ENCODE data around the gene AFAP1L1.
A peak's percentile ranks its signal among the peaks of the same experiment; 100 is the strongest.

The AFAP1L1 gene

DNA sequence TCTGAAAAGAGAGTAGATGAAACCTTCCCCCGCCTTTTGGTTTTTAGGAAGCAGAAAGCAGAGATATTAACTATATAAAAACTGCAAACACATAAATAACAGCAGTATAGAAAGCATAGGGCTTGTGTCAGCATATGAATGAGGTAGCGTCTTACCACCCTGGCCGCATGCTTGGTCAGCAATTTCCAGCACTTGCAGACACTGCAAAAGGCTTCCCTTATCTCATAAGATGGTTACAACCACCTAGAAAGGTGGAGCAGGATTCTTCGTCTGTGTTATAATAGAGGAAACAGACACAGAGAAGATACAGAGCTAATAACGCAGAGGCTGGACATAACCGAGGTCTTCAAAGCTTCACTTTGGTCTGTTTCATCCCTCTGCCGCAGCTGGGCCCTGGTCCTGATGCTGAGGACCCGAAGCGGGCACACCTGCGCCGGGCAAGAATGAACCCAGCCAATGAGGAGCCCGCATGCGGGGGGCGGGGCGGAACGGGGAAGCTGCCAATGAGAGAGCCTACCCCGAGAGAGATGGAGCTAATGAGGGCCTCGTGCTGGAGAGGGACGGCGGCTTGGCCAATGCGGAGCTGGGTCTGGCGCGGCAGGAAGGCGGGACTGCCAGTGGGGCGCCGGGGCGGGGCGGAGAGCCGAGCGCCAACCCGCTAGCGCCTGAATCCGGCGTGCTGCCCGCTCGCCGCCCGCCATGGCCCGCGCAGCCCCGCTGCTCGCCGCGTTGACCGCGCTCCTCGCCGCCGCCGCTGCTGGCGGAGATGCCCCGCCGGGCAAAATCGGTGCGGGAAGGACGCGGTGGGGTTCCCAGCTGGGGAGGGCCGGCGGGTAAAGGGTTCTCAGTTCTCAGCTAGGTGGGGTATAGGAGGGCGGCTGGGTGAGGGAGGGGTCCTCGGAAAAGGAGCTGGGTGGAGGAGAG, 86.0 kb downstream of the AFAP1L1 start, which contains the start of gene PCYOX1L:
PCYOX1L (plus strand) TSS at position 677 of the 924 bp plus-strand sequence; CDS start at position 700, 23 bp downstream.
- H3K36me3 Mint-ChIP-seq: peaks cover 5% of the 10 kb centered on the region
- no peaks in the 10 kb centered on the region for H3K27me3 Mint-ChIP-seq
- peaks cover 60% of the 10 kb centered on the region for H3K4me1 Mint-ChIP-seq (ENCODE audit: low read depth)
- no peaks in the 10 kb centered on the region for H3K9me3 Mint-ChIP-seq (ENCODE audit: low read depth)
- H3K27ac Mint-ChIP-seq: peak within 1 kb of the TSS; percentile 89
- H3K4me3 Mint-ChIP-seq: peak within 1 kb of the TSS; percentile 94

DNA sequence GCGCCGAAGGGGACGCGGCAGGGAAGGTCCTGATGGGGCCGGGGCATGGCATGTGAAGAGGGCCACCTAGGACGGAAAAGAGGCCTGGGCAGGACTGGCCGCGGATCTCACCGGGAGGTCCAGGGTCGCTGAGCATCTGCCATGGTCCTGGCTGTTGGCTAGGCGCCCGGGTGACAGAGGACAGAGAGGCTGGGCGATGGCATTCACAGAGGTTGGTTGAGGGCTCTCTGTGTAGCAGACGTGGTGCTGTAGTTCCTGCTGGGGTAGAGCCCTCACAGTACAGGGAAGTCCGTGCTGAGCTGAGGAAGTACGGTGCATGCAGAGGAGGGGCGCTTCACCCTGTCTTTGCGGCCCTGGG, 86.6 kb downstream of the AFAP1L1 start:
- Mint-ChIP-seq H3K27me3 (no peaks in the 10 kb centered on the region), H3K27ac (peak overlapping the region; percentile 89), H3K36me3 (peaks cover 4% of the 10 kb centered on the region), H3K4me3 (peak overlapping the region; percentile 94), H3K9me3 (ENCODE audit: low read depth) (no peaks in the 10 kb centered on the region), H3K4me1 (ENCODE audit: low read depth) (peaks cover 58% of the 10 kb centered on the region)

DNA sequence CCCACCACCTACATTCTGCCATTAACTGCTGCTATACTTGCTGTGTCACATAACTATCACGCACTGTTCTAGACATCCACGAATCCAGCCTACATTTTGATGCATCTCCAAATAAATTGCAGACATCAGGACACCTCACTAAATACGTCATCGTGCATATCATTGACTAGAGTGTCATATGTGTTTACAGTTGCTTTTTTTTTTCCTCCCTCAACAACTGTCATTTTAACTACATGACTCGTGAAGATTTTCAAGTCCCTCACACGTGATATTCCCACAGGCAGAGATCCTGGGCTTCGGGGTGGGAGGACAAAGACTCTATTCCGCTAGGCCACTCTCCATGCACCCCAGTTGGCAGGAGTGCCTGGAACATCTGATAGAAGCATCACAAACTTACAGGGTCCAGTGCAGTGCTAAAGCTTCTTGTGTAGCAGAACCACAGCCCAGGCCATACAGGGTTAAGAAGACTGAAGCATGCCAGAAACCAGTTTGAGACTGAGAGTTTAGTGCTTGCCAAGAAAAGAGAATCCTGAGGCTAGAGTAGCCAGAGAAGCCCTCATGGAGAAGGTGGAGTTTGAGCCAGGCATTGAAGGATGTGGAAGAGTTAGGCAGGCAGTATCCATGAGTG, 87.3 kb downstream of the AFAP1L1 start:
- H3K27me3 Mint-ChIP-seq: no peaks in the 10 kb centered on the region
- H3K27ac Mint-ChIP-seq: peak overlapping the region; percentile 89
- H3K4me3 Mint-ChIP-seq: peak overlapping the region; percentile 94
- H3K4me1 Mint-ChIP-seq (ENCODE audit: low read depth): peaks cover 53% of the 10 kb centered on the region
- peaks cover 4% of the 10 kb centered on the region for H3K36me3 Mint-ChIP-seq
- H3K9me3 Mint-ChIP-seq (ENCODE audit: low read depth): no peaks in the 10 kb centered on the region

DNA sequence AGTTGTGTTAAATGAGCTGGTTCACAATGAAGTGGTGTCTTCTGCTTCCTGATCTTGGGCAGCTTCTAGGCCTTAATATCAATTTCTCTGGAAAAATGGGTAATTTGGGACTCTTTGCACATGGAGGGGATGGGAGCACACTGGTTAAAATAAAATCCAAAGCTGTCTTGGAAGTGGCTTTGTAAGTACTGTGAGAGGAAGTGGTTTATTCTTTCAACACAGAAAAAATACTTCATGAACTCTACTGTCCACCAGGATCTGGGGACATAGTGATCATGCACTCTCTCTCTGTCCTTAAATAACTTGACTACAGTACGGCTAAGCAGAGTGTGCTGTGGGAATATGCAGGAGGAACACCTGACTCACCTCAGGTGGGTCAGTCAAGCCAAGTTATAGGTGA, 88.6 kb downstream of the AFAP1L1 start:
- H3K4me1 Mint-ChIP-seq (ENCODE audit: low read depth): peaks cover 47% of the 10 kb centered on the region
- H3K27ac Mint-ChIP-seq: peak overlapping the region; percentile 83
- H3K9me3 Mint-ChIP-seq (ENCODE audit: low read depth): no peaks in the 10 kb centered on the region
- peak overlapping the region; percentile 71 for H3K4me3 Mint-ChIP-seq
- H3K36me3 Mint-ChIP-seq: peaks cover 1% of the 10 kb centered on the region
- H3K27me3 Mint-ChIP-seq: no peaks in the 10 kb centered on the region

DNA sequence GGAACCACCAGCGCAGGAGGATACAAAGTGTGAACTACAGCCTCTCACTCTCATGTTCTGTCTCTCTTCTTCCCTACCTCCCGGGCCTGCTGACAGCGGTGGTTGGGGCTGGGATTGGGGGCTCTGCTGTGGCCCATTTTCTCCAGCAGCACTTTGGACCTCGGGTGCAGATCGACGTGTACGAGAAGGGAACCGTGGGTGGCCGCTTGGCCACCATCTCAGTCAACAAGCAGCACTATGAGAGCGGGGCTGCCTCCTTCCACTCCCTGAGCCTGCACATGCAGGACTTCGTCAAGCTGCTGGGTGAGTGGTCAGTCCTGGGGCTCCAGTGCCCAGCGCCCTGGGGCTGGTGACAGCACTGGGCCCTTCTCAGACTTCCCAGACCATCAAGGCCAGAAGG, 90.9 kb downstream of the AFAP1L1 start:
- Mint-ChIP-seq H3K27me3 (no peaks in the 10 kb centered on the region), H3K4me1 (ENCODE audit: low read depth) (peaks cover 37% of the 10 kb centered on the region), H3K4me3 (no peak overlapping the region)

DNA sequence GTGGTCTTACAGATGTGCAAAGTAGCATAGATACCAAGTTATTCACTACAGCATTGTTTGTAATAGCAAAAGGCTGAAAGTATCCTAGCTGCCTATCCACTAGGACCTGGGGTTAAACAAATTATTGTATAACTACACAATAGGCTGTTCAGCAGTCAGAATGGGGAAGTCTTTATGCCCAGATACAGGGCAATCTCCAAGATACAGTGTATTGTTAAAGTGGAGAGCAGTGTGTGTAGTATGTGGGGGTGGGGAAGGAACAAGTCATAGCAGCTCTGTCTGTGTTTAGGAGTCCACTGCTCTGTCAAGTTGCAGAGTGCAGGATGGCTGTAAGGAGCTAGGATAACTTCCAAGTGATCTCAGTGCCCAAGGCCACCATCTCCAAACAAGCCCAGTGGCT, 91.7 kb downstream of the AFAP1L1 start:
- no peak overlapping the region for H3K27ac Mint-ChIP-seq
- no peak overlapping the region for H3K4me3 Mint-ChIP-seq
- H3K9me3 Mint-ChIP-seq (ENCODE audit: low read depth): no peaks in the 10 kb centered on the region
- no peaks in the 10 kb centered on the region for H3K36me3 Mint-ChIP-seq
- H3K27me3 Mint-ChIP-seq: no peaks in the 10 kb centered on the region
- peaks cover 41% of the 10 kb centered on the region for H3K4me1 Mint-ChIP-seq (ENCODE audit: low read depth)

More for the DNA sequence above, 90.9 kb downstream of the AFAP1L1 start:
- no peaks in the 10 kb centered on the region for H3K36me3 Mint-ChIP-seq
- no peak overlapping the region for H3K27ac Mint-ChIP-seq
- H3K9me3 Mint-ChIP-seq (ENCODE audit: low read depth): no peaks in the 10 kb centered on the region

DNA sequence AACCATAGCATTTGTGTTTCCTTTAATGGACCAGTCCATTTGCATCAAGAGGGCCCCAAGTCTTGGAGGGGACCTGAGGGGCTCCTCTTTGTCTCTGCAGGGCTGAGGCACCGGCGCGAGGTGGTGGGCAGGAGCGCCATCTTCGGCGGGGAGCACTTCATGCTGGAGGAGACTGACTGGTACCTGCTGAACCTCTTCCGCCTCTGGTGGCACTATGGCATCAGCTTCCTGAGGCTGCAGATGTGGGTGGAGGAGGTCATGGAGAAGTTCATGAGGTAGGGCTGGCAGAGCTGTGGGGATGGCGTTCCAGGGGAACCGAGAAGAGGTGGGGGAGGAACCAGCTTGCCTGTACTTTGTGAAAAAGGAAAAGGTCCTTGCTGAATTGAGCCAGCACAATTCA, 92.3 kb downstream of the AFAP1L1 start:
- Mint-ChIP-seq H3K27me3 (no peaks in the 10 kb centered on the region), H3K4me3 (no peak overlapping the region), H3K4me1 (ENCODE audit: low read depth) (peaks cover 36% of the 10 kb centered on the region), H3K36me3 (no peaks in the 10 kb centered on the region), H3K9me3 (ENCODE audit: low read depth) (no peaks in the 10 kb centered on the region), H3K27ac (no peak overlapping the region)

DNA sequence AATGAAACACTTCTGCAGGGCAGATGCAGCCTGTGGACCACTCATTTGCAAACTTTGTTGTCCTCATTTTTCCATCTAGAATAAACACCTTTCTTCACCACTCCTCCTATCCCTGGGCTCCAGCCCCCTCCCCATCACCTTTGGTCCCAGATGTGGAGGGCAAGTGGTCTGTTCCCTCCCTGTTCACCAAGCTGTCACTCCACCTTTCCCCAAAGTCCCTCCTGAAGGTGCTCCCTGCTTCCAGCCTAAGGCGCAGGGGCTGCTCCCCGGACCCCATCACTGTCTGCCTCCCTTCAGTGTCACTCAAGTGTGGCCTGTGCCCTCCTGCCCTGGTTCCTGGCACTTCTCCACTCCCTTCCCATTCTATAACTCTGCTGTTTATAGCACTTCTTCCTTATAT, 93.1 kb downstream of the AFAP1L1 start:
- Mint-ChIP-seq H3K27me3 (no peaks in the 10 kb centered on the region), H3K27ac (no peak overlapping the region), H3K36me3 (no peaks in the 10 kb centered on the region), H3K4me1 (ENCODE audit: low read depth) (peaks cover 31% of the 10 kb centered on the region), H3K9me3 (ENCODE audit: low read depth) (no peaks in the 10 kb centered on the region), H3K4me3 (no peak overlapping the region)

DNA sequence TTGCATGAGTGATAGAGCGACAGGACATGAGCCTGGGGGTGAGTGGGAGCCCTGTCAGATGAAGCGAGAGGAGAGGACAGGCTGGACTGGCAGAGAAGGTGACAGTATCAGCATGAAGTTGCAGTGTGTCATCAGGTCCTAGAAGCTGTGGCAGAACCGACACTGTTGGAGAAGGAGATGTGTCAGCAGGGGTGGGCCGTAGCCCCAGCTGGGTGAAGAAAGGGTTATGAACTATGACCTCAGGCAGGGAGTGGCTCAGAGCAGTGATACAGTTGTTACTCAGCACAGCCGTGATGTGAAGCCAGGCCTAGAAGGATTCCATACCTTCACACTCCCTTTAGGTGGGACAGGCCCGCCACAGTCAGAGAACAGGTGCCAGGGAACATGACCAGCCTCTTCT, 93.8 kb downstream of the AFAP1L1 start:
- Mint-ChIP-seq H3K27ac (no peak overlapping the region), H3K9me3 (ENCODE audit: low read depth) (no peaks in the 10 kb centered on the region), H3K27me3 (no peaks in the 10 kb centered on the region)

DNA sequence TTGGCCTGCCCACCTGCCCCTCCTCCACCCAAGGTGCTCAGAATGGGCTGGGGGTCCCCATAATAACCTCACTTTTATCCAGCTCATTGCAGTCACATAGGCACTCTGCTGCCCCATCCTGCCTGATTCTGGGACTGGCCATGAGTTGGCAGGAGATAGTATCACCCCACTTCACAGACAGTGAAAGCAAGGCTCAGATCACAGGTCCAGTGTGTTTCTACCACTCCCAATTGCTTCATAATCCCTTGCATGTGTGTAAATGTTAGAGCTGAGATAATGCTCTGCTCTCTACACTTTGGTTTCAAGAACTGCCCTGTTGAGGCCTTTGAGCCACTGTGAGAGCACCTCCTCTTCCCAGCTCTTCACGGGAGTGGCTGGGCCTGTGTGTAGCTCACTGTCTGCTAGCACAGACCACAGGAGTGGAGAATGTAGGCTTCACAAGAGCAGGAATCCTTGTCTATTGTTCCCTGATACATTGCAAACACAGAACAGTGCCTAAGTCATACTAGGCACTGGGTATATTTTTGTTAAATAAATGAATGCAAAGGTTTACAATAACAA, 94.6 kb downstream of the AFAP1L1 start:
- H3K9me3 Mint-ChIP-seq (ENCODE audit: low read depth): no peaks in the 10 kb centered on the region
- no peaks in the 10 kb centered on the region for H3K27me3 Mint-ChIP-seq
- H3K4me3 Mint-ChIP-seq: no peak overlapping the region
- peaks cover 18% of the 10 kb centered on the region for H3K4me1 Mint-ChIP-seq (ENCODE audit: low read depth)
- no peak overlapping the region for H3K27ac Mint-ChIP-seq
- H3K36me3 Mint-ChIP-seq: no peaks in the 10 kb centered on the region

More for the DNA sequence above, 93.8 kb downstream of the AFAP1L1 start:
- Mint-ChIP-seq H3K36me3 (no peaks in the 10 kb centered on the region), H3K4me3 (no peak overlapping the region), H3K4me1 (ENCODE audit: low read depth) (peaks cover 25% of the 10 kb centered on the region)

DNA sequence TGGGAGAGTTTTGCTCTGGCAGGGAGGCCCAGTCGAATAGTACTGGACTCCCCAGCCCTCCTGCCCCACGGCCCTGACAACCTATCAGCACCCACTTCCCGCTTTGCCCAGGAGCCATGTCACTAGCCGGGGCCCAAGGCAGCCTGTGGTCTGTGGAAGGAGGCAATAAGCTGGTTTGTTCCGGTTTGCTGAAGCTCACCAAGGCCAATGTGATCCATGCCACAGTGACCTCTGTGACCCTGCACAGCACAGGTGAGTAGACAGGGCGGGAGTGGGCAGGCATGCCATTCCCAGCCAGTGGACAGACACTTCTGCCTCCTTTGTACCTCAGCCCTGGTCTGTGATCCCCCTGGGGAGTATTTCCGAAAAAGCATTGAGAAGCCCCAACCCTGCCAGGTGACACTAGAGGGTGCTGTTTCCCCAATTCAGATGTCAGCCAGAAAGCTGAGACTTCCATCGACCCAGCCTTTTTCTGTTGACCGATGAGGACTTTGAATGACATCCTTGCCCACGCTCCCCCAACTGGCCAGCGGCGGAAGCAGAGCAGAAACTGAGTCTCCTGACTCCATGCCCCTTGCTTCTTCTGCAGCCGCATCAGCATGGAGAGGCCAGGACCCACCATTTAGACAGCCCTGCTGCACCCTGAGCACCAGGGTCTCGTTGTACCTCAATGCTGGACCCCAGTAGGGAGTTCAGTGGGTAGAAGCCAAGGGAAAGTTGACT, 95.8 kb downstream of the AFAP1L1 start:
- no peaks in the 10 kb centered on the region for H3K36me3 Mint-ChIP-seq

DNA sequence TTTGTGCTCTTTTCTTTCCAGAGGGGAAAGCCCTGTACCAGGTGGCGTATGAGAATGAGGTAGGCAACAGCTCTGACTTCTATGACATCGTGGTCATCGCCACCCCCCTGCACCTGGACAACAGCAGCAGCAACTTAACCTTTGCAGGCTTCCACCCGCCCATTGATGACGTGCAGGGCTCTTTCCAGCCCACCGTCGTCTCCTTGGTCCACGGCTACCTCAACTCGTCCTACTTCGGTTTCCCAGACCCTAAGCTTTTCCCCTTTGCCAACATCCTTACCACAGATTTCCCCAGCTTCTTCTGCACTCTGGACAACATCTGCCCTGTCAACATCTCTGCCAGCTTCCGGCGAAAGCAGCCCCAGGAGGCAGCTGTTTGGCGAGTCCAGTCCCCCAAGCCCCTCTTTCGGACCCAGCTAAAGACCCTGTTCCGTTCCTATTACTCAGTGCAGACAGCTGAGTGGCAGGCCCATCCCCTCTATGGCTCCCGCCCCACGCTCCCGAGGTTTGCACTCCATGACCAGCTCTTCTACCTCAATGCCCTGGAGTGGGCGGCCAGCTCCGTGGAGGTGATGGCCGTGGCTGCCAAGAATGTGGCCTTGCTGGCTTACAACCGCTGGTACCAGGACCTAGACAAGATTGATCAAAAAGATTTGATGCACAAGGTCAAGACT, 96.5 kb downstream of the AFAP1L1 start:
- Mint-ChIP-seq H3K36me3 (no peaks in the 10 kb centered on the region), H3K4me3 (no peak overlapping the region), H3K4me1 (ENCODE audit: low read depth) (peaks cover 19% of the 10 kb centered on the region), H3K9me3 (ENCODE audit: low read depth) (no peaks in the 10 kb centered on the region), H3K27ac (no peak overlapping the region), H3K27me3 (no peaks in the 10 kb centered on the region)

More for the DNA sequence above, 95.8 kb downstream of the AFAP1L1 start:
- no peak overlapping the region for H3K4me3 Mint-ChIP-seq
- H3K27me3 Mint-ChIP-seq: no peaks in the 10 kb centered on the region
- H3K9me3 Mint-ChIP-seq (ENCODE audit: low read depth): no peaks in the 10 kb centered on the region
- no peak overlapping the region for H3K27ac Mint-ChIP-seq
- H3K4me1 Mint-ChIP-seq (ENCODE audit: low read depth): peaks cover 19% of the 10 kb centered on the region

DNA sequence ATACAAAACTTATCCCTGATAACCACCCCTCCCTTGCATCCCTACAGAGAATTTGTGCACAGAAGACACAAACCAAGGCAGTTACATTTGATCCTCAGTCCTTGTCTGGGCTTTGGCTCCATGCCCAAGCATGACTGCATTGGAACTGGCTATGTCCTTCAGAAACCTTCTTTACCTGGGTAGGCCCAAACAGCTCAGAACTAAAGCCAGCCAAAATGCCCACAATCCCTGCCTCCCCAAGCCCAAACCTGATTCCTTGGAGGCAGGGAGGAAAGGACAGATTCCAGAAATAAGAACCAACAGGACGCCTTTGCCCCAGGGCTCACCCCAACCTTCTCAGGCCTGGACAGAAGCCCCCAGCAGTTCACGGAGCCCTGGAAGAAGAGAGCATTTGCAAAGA, 99.2 kb downstream of the AFAP1L1 start:
- no peak overlapping the region for H3K27ac Mint-ChIP-seq
- H3K4me3 Mint-ChIP-seq: no peak overlapping the region
- H3K9me3 Mint-ChIP-seq (ENCODE audit: low read depth): no peaks in the 10 kb centered on the region
- H3K4me1 Mint-ChIP-seq (ENCODE audit: low read depth): peaks cover 19% of the 10 kb centered on the region
- peaks cover under 1% of the 10 kb centered on the region for H3K36me3 Mint-ChIP-seq
- H3K27me3 Mint-ChIP-seq: no peaks in the 10 kb centered on the region

DNA sequence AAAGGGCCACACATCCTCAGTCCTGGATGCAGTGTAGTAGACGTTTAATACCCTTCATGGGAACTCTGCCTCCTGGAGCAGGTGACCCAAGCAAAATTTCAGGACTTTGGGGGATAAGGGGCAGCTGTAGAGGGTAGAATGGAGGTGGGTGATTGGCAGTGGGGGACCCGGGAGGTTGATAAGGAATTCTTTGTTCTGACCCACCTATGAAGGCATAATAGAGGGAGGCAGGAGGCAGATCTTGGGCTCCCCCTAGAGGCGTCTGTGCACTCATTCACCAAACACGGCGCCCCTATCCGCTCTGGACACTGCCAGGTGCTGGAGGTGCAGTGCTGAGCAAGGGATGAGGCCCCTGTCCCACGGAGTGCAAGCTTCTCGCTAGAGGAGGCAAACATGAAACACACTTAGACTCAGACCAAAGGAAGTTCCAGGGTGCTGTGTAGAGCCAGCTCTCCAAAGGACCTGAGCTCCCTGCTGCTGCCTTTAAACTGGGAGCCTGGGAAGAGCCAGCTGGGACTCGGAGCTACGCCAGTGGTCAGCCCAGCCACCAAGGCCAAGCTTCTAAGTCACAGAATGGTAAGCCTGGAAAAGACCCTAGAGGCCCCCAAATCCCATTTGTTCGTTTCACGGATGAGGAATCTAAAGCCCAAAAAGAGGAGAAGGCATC, 99.8 kb downstream of the AFAP1L1 start:
- Mint-ChIP-seq H3K27ac (no peak overlapping the region), H3K36me3 (peaks cover 3% of the 10 kb centered on the region), H3K9me3 (ENCODE audit: low read depth) (no peaks in the 10 kb centered on the region), H3K4me1 (ENCODE audit: low read depth) (peaks cover 19% of the 10 kb centered on the region), H3K4me3 (no peak overlapping the region), H3K27me3 (no peaks in the 10 kb centered on the region)

Data from activated naive CD8-positive, alpha-beta T cell (primary cell).